GM04503 (cell line): Measurements from ENCODE around the gene KMT2B.
A peak's percentile ranks its signal among the peaks of the same experiment; 100 is the strongest.
"Not testable (repeated sequence)": the region's sequence is repeated elsewhere in the genome, so short reads cannot be mapped to it uniquely, and the experiment has no call there.

Experiments used
- DNase-seq: peaks from one replicate; pipeline ENCODE4 v3.0.0-alpha.2; 2012; ENCODE audit warnings: low read depth

KMT2B gene, protein sequence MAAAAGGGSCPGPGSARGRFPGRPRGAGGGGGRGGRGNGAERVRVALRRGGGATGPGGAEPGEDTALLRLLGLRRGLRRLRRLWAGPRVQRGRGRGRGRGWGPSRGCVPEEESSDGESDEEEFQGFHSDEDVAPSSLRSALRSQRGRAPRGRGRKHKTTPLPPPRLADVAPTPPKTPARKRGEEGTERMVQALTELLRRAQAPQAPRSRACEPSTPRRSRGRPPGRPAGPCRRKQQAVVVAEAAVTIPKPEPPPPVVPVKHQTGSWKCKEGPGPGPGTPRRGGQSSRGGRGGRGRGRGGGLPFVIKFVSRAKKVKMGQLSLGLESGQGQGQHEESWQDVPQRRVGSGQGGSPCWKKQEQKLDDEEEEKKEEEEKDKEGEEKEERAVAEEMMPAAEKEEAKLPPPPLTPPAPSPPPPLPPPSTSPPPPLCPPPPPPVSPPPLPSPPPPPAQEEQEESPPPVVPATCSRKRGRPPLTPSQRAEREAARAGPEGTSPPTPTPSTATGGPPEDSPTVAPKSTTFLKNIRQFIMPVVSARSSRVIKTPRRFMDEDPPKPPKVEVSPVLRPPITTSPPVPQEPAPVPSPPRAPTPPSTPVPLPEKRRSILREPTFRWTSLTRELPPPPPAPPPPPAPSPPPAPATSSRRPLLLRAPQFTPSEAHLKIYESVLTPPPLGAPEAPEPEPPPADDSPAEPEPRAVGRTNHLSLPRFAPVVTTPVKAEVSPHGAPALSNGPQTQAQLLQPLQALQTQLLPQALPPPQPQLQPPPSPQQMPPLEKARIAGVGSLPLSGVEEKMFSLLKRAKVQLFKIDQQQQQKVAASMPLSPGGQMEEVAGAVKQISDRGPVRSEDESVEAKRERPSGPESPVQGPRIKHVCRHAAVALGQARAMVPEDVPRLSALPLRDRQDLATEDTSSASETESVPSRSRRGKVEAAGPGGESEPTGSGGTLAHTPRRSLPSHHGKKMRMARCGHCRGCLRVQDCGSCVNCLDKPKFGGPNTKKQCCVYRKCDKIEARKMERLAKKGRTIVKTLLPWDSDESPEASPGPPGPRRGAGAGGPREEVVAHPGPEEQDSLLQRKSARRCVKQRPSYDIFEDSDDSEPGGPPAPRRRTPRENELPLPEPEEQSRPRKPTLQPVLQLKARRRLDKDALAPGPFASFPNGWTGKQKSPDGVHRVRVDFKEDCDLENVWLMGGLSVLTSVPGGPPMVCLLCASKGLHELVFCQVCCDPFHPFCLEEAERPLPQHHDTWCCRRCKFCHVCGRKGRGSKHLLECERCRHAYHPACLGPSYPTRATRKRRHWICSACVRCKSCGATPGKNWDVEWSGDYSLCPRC (N-terminal part only)

DNA sequence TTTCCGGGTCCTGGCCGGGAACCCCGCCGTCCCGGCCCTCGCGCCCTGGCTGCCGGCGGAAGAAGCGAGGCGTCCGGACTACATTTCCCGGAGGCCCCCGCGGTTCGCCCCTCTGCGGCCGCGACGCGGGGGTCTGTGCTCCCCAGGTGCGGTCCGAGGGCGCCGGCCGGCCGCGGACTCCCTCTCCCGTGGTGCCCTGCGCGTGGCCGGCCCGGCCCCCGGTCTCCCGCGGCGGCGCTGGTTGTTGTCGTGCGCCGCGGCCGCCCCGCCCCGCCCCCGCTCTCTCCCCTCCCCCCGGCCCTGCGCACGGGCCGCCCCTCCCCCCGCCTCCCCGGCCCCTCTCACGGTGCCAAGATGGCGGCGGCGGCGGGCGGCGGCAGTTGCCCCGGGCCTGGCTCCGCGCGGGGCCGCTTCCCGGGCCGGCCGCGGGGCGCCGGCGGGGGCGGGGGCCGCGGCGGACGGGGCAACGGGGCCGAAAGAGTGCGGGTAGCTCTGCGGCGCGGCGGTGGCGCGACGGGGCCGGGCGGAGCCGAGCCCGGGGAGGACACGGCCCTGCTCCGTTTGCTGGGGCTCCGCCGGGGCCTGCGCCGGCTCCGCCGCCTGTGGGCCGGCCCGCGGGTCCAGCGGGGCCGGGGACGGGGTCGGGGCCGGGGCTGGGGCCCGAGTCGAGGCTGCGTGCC is at the start of gene KMT2B:
TSS of gene KMT2B (plus strand) at position 339 of the 680 bp plus-strand sequence. CDS start at position 355, 16 bp downstream.
- DNase-seq = no peak

DNA sequence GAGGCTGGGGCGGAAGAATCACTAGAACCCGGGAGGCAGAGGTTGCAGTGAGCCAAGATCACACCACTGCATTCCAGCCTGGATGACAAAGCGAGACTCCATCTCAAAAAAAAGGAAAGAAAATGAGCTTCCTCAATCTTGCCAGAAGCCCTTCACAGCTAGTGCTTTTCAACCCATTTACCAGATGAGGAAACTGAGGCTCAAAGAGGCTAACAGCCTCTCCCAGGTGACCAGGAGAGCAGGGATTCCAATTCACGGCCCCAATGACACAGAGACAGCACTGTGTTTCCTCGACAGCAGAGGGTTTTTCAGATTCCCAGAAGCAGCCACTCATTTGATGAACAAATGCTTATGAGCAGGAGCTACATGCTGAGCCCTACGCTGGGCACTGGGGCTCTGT is 48.2 kb upstream of the KMT2B start:
- DNase-seq = no peak

DNA sequence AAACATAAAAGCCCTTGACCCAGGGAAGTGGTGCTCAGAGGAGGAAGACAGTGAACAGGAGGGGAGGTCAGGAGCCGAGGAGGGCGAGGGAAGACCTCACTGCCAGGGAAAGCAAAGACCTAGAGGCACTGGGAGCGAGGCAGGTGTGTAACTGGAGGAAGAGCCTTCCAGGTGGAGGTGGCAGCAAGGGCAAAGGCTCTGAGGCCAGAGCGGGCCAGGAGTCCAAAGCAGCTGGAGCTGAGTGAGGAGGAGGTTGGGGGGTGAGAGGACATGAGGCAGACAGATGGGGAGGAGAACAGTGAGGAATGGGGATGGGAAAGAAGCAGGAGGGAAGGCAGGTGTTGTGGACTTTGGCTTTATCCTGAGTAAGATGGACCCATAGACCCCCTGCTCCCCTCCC is 47.8 kb upstream of the KMT2B start:
- DNase-seq = no peak

- no peak for DNase-seq
Observed at GRCh38 chr19:35670686-35671085, 47.1 kb upstream of the KMT2B start.

DNA sequence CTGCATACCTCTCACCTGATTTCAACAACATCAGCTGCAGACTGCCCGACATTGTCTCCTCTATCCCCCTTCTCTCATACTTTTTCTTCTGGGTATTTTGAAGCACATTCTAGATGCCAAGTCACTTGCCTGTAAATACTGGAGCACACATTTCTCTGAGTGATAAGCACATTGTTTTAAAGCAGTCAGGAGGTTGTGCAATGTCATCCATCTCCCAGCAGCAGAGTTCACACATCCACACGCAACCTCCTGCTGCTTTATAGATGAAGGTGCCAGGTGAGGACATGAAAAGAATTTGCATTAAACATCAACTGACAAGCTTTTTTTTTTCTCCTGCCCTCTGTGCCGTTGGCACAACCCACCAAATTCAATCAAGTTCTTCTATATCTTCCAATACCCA is 46.0 kb upstream of the KMT2B start:
- no peak for DNase-seq

DNA sequence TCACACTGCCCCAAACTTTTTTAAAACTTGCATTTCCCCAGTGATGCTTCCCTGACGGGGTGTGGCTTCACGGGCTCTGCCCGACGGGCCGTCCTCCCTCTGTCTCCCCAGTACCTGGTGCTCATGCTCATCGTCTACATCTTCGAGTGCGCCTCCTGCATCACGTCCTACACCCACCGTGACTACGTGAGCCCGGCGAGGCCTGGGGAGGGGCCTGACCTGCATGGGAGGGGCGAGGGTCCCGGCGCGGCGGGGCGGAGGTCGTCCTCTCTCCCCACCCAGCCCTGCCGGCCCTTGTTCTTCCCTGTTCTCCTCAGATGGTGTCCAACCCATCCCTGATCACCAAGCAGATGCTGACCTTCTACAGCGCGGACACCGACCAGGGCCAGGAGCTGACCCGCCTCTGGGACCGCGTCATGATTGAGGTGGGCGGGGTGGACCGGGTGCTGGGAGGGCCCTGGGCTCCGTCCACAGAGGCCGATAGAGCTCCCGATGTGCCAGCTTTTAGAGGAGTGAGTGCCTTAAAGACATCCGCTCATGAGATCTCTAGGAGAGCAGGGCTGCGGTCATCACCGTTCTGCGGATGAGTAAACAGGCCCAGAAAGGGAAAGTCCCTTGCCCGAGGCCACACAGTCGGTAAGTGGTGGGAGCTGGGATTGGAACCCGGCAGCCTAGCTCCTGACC is 44.5 kb upstream of the KMT2B start:
- peak; percentile 35 for DNase-seq

GRCh38 chr19:35675589-35676140 is 42.1 kb upstream of the KMT2B start:
- no peak for DNase-seq

GRCh38 chr19:35689836-35690235 is 28.0 kb upstream of the KMT2B start:
- peak; percentile 42 for DNase-seq

DNA sequence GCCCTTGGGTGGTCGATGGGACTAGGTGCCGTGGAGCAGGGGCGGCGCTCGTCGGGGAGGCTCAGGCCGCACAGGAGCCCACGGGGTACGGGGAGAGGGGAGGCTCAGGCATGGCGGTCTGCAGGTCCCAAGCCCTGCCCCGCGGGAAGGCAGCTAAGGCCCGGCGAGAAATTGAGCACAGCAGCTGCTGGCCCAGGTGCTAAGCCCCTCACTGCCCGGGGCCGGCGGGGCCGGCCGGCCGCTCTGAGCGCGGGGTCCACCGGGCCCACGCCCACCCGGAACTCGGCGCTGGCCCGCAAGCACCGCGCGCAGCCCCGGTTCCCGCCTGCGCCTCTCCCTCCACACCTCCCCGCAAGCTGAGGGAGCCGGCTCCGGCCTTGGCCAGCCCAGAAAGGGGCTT is 26.7 kb upstream of the KMT2B start:
- DNase-seq = not testable (repeated sequence)

GRCh38 chr19:35692010-35692409 is 25.8 kb upstream of the KMT2B start:
- DNase-seq = no peak

DNA sequence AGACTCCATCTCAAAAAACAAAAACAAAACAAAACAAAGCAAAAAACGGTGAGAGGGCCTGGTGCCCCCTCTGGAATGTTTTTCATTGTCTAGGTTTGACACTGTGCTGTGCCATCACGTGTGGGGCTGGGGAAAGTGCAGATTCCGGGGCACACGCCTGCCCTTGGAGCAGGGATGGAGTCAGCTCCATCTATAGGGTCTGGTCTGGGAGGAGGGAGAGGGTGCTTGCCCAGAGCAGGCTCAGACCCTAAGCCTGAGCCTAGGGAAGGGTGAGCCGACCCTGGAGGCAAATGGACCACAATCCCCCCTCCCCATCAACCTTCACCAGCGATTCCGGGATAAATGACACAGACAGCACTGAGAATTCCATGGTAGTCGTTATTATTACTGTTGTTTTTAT is 24.4 kb upstream of the KMT2B start:
- DNase-seq = no peak

GRCh38 chr19:35693835-35694599 is 23.8 kb upstream of the KMT2B start:
- DNase-seq = peak; percentile 30

DNA sequence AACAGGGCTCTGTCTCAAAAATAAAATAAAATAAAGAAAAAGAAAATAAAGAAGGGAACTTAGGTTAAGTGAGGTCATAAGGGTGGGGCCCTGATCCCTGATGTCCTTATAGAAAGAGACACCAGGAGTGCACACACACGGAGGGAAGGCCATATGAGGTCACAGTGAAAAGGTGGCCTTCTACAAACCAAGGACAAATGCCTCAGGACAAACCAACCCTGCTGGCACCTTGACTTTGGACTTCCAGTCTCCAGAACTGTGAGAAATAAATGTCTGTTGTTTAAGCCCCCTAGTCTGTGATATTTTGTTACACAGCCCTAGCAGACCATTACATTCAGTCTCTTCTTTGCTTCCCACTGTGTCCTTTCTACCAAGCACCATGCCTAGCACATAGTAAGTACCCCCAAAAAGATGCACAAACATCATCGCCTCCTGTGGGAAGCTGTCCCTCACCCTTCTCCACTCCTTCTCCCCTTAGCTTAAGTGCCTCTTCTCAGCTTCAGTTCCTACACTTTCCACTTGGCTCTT is 21.8 kb upstream of the KMT2B start:
- DNase-seq = no peak

DNA sequence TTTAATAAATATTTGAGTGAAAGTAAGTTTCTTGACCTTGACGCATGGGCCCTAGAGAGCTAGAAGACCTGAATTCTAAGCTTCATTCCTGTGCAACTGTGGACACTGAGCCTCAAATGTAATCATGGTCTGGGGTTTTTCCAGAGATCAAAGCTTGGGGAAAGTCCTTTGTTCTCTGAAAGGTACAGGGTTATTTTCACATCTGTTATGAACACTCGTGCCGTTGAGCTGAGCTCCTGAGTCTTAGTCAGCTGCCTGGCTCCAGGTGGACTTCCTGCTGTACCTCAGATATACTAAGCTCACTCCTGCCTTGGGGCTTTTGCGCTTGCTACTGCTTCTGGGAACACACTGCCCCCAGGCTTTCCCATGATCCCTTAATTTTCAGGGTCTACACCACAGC is 21.0 kb upstream of the KMT2B start:
- no peak for DNase-seq

DNA sequence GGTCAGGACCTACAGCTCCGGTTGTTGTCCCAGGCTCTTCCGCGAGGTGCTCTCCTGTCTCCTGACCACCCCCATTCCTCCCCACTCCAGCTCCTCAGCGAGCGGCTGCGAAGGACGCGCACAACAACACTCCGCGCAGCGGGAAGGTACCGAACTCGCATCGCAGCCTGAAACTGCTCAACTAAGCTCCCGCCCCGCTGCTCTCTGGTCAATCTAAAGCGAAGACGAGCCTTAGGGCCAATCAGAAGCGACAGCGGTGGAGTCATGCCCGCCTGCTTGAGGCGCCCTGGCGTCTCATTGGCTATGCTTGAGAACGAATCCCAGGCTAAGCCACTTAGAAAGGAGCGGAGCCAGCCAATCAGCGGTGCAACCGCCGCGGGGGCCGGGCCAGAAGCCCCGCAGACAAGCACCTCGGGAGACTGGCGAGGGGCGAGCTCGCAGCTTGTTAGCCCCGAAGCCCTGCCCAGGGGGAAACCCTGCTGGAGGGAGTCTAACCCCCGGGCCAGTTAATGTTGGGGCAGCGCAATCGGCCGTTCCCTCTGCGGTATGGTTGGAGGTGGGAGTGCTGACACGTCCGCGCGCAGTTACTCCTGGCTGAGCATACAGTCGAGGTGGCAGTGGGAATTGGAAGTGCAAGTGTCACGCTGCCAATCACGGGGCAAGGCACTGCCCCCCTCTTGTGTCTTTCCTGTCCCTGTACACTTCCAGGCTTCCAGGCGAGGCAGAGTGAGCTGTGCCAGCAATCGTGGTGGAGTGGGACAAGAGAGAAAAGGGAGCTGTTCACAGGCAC is 15.4 kb upstream of the KMT2B start:
- DNase-seq = peak; percentile 83

DNA sequence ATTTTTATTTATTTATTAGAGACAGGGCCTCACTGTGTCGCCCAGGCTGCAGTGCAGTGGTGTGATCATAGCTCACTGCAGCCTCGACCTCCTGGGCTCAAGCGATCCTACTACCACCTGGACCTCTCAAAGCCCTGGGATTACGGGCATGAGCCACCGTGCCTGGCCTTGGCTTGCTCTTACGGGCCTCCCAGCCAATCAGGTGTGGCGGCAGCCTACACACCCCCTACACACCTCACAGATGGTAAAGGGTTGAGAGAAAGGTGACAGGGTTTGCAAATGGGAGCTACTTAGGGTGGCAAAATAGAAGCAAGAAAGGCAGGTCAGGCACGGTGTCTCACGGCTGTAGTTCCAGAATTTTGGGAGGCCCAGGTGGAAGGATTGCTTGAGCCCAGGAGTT is 14.5 kb upstream of the KMT2B start:
- no peak for DNase-seq

DNA sequence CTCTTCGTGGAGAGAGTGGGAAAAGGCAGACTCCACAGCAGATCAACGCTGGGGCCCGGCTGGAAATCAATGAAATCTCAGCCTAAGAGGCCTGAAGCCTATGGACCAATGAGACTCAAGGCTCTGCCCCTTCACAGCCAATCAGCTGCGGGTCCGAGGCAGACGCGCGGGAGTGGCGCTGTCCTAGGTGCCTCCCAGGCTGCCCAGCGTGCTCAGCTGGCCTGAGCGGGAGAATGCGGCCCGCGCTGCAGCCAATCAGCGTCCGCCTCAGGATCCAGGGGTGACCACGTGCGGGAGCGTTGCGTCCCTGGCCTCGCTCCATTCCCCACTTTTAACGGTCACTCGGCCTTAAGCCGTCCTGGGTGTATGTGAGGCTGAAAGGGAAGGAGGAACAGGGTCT is 13.6 kb upstream of the KMT2B start, which contains the start of gene ZBTB32:
TSS of gene ZBTB32 (plus strand) at position 341 of the 400 bp plus-strand sequence. CDS start 10,069 bp downstream, outside the sequence.
- DNase-seq = peak; percentile 13

- DNase-seq = no peak
Observed at GRCh38 chr19:35708391-35708790, 9.4 kb upstream of the KMT2B start.
